Adipocyte (in vitro differentiated cells): ENCODE measurements around the gene CDK6.
"Not testable (repeated sequence)": the region's sequence is repeated elsewhere in the genome, so short reads cannot be mapped to it uniquely, and the experiment has no call there.

Experiments
- DNase-seq: peaks from one replicate; pipeline ENCODE4 v3.0.0-alpha.2; 2015; ENCODE audit warnings: low read depth
- H3K27me3 ChIP-seq: replicated peaks from 2 replicates; pipeline ENCODE4 v1.7.0; 2013; ENCODE audit warnings: mild to moderate bottlenecking, low read length, moderate library complexity; ENCODE audit not compliant: control insufficient read depth, insufficient read depth
- H3K36me3 ChIP-seq: 2 replicates; pipeline ENCODE4 v1.7.0; 2013; ENCODE audit warnings: low read length, mild to moderate bottlenecking, moderate library complexity; ENCODE audit not compliant: control insufficient read depth, insufficient read depth, severe bottlenecking
- H3K4me1 ChIP-seq: 2 replicates; pipeline ENCODE4 v1.7.0; 2013; ENCODE audit warnings: mild to moderate bottlenecking, low read length, moderate library complexity; ENCODE audit not compliant: control insufficient read depth, insufficient read depth
- H3K4me3 ChIP-seq: 2 replicates; pipeline ENCODE4 v1.7.0; 2013; ENCODE audit warnings: mild to moderate bottlenecking, low read length, moderate library complexity
- H3K9ac ChIP-seq: 2 replicates; pipeline ENCODE4 v1.7.0; 2013; ENCODE audit warnings: mild to moderate bottlenecking, low read length, moderate library complexity
- H3K9me3 ChIP-seq: 2 replicates; pipeline ENCODE4 v1.7.0; 2013; ENCODE audit warnings: mild to moderate bottlenecking, low read length, moderate library complexity; ENCODE audit not compliant: control insufficient read depth

CDK6 gene

GRCh38 chr7:92873776-92874175, 37.4 kb upstream of the CDK6 start:
- no peaks in the 10 kb centered on the region for H3K27me3 ChIP-seq
- no peak for DNase-seq
- H3K4me3 ChIP-seq: no peak overlapping the region

DNA sequence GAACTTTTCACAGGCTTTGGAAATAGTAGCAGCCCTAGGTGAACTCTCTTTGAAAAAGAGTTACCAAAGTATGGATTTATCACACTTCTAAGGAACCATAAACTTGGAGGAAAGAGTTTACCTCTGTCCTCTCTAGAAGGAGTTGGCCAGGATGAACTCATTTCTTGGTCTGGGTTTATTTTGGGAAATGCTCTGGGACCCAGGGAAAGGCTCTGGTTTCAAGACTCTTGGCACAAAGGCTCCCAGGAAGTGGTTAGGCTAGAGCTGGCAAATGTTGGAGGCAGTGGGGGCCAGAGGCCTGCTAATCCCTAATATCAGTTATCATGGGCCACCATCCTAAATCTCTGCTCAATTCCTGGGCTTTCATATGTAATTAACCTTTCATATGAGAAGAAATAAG, 36.3 kb upstream of the CDK6 start:
- no peaks in the 10 kb centered on the region for H3K4me1 ChIP-seq

More at GRCh38 chr7:92873776-92874175, 37.4 kb upstream of the CDK6 start:
- Histone ChIP-seq H3K9ac (no peak overlapping the region), H3K36me3 (no peaks in the 10 kb centered on the region), H3K4me1 (no peaks in the 10 kb centered on the region), H3K9me3 (peaks cover 9% of the 10 kb centered on the region)

GRCh38 chr7:92868683-92869293, 32.4 kb upstream of the CDK6 start:
- DNase-seq: no peak
- Histone ChIP-seq H3K9ac (no peak overlapping the region), H3K4me3 (no peak overlapping the region), H3K36me3 (no peaks in the 10 kb centered on the region), H3K27me3 (no peaks in the 10 kb centered on the region), H3K4me1 (no peaks in the 10 kb centered on the region), H3K9me3 (peaks cover 35% of the 10 kb centered on the region)

More for the DNA sequence above, 36.3 kb upstream of the CDK6 start:
- Histone ChIP-seq H3K9ac (no peak overlapping the region), H3K9me3 (peaks cover 18% of the 10 kb centered on the region), H3K36me3 (no peaks in the 10 kb centered on the region), H3K4me3 (no peak overlapping the region), H3K27me3 (no peaks in the 10 kb centered on the region)
- DNase-seq: no peak

GRCh38 chr7:92864169-92864568, 27.8 kb upstream of the CDK6 start:
- not testable (repeated sequence) for H3K36me3 ChIP-seq, H3K4me3 ChIP-seq, H3K4me1 ChIP-seq, H3K9ac ChIP-seq, DNase-seq, H3K27me3 ChIP-seq
- H3K9me3 ChIP-seq: peaks cover 30% of the 10 kb centered on the region

- Histone ChIP-seq H3K36me3 (no peaks in the 10 kb centered on the region), H3K9ac (no peak overlapping the region), H3K9me3 (no peaks in the 10 kb centered on the region), H3K27me3 (no peaks in the 10 kb centered on the region), H3K4me1 (no peaks in the 10 kb centered on the region), H3K4me3 (no peak overlapping the region)
- DNase-seq: no peak
These were observed 20.1 kb upstream of the CDK6 start for GRCh38 chr7:92856436-92856835.

DNA sequence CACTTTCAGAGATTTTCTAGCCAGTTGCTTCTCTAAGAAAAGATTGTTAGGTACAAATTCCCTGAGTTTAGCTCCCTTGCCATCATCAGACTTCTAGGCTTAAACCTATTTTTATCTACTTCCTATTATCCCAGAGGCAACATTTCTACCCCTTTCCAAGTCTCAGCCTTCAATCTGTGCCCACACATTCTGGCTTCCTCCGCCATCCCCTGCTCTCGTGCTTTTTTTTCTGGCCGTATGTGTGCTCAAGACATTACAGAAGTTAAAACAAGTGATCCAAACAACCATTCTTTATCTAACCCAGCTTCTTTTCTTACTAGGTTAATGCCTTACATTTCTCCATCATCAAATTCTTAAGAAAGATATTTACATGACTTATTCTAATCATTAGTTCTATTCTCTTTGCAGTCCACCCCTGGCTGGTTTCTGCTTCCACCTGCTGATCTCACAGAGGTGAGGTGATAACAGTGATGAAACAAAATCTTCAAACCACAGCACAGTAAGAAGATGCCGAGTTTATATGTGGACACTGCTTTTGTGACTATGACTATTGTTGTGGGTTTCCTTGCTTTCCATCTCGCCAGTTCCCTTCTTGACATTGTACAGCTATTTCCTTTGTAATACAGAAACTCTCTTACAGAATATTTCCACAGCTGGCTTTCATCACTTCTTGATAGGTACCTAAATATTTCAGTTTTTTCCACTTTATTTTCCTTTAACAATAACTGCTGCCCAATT, 18.3 kb upstream of the CDK6 start:
- DNase-seq: no peak
- no peak overlapping the region for H3K9ac ChIP-seq
- no peaks in the 10 kb centered on the region for H3K36me3 ChIP-seq
- no peaks in the 10 kb centered on the region for H3K27me3 ChIP-seq
- no peak overlapping the region for H3K4me3 ChIP-seq
- H3K4me1 ChIP-seq: no peaks in the 10 kb centered on the region
- no peaks in the 10 kb centered on the region for H3K9me3 ChIP-seq

DNA sequence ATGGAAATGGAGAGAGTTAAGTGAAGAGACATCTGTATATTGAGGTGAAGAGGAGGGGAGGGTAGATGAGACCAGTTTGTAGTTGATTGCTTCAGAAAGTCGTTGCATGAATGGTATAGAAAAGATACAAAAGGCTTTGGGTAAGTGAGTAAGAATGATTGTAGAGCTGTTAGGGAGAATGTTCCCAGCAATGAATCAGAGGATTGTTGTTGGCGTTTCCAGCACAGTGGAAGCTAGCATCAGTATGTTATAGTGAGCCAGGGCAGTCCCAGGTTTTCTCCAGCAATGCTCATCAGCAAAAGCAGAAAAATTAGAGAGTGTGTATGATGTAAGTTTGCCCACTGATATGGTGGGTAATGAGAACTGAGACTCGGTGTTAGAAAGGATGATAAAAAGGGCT, 15.4 kb upstream of the CDK6 start:
- Histone ChIP-seq H3K36me3 (no peaks in the 10 kb centered on the region), H3K27me3 (no peaks in the 10 kb centered on the region), H3K4me3 (no peak overlapping the region), H3K9me3 (no peaks in the 10 kb centered on the region), H3K4me1 (no peaks in the 10 kb centered on the region), H3K9ac (no peak overlapping the region)
- DNase-seq: no peak

- no peaks in the 10 kb centered on the region for H3K9me3 ChIP-seq
- no peaks in the 10 kb centered on the region for H3K27me3 ChIP-seq
- no peak overlapping the region for H3K9ac ChIP-seq
- no peak overlapping the region for H3K4me3 ChIP-seq
- no peaks in the 10 kb centered on the region for H3K36me3 ChIP-seq
- no peak for DNase-seq
- no peaks in the 10 kb centered on the region for H3K4me1 ChIP-seq
These were observed 14.1 kb upstream of the CDK6 start for GRCh38 chr7:92850516-92850915.

DNA sequence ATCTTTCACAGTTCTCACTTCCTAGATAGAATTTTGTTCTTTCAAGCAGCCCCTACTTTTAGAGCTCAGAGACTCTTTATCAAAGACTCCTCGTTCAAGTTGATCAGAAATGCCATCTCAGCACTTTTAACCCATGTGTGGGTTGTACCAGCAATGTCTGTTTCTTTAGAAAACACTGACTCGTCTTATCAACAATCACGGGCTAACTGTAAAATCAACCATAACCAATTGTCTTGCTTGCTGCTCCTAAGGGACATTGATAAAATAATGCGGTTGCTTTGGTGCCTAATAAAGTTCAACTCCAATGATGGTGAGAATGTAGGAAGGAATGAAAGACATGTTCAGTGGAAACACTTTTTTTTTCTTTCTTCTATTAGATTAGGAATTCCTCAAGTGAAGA, 12.9 kb upstream of the CDK6 start:
- no peaks in the 10 kb centered on the region for H3K27me3 ChIP-seq
- no peaks in the 10 kb centered on the region for H3K9me3 ChIP-seq
- H3K9ac ChIP-seq: no peak overlapping the region
- H3K4me1 ChIP-seq: no peaks in the 10 kb centered on the region
- no peak overlapping the region for H3K4me3 ChIP-seq
- no peaks in the 10 kb centered on the region for H3K36me3 ChIP-seq
- no peak for DNase-seq

- Histone ChIP-seq H3K4me3 (no peak overlapping the region), H3K9me3 (no peaks in the 10 kb centered on the region), H3K27me3 (no peaks in the 10 kb centered on the region), H3K9ac (no peak overlapping the region), H3K4me1 (no peaks in the 10 kb centered on the region), H3K36me3 (no peaks in the 10 kb centered on the region)
- DNase-seq: no peak
These were observed 12.5 kb upstream of the CDK6 start for GRCh38 chr7:92848851-92849250.

DNA sequence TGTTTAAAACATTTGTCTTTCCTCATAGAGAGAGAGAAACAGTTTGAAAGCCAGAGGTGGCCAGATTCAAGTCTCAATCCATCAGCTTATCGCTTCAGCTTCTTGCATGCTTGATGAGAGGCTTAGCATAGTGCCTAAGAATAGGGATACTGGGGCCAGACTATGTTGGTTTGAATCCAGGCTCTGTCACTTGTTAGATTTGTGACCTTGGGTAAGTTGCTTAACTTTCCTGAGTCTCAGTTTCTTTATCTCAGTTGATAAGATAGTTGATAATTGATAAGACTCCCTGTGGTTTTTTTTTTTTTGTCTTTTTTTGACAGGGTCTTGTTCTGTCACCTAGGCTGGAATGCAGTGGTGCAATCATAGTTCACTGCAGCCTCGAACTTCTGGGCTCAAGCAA, 12.1 kb upstream of the CDK6 start:
- Histone ChIP-seq H3K9ac (no peak overlapping the region), H3K4me1 (no peaks in the 10 kb centered on the region), H3K9me3 (no peaks in the 10 kb centered on the region), H3K27me3 (no peaks in the 10 kb centered on the region), H3K4me3 (no peak overlapping the region), H3K36me3 (no peaks in the 10 kb centered on the region)
- no peak for DNase-seq

DNA sequence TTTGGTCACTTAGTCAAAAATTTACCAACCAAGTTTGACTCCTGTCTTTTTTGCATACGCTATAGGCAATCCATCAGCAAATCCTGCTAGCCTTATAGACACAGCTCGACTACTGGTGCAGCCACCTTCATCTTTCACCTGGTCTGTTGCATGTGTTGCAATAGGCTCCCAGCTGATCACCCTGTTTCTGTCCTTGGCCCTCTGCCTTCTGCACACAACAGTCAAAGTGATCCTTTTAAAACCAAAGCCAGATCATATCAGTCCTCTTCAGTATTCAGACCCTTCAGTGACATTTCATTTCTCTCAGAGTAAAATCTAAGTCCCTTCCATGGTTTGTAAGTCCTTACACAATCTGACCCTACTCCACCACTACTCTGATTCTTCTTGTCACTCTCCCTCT, 10.9 kb upstream of the CDK6 start:
- DNase-seq: no peak
- no peak overlapping the region for H3K4me3 ChIP-seq
- no peaks in the 10 kb centered on the region for H3K36me3 ChIP-seq
- no peak overlapping the region for H3K9ac ChIP-seq
- H3K9me3 ChIP-seq: no peaks in the 10 kb centered on the region
- no peaks in the 10 kb centered on the region for H3K4me1 ChIP-seq
- no peaks in the 10 kb centered on the region for H3K27me3 ChIP-seq
